CD14-positive monocyte (primary cell): ENCODE measurements around the gene SAFB2. TPM values are rescaled to one million over a fixed set of nuclear protein-coding genes. Genes with fewer than 3 reads are reported as not detected.

Experiments used
- DNase-seq, 3 donors: peaks; one replicate each; pipeline ENCODE4 v3.0.0-alpha.2; 2011 to 2022
- H2AFZ ChIP-seq: 2 replicates; pipeline ENCODE4 v1.6.0; 2012; ENCODE audit warnings: mild to moderate bottlenecking, low read depth, low read length, inconsistent platforms; ENCODE audit not compliant: insufficient read depth, poor library complexity, severe bottlenecking
- H3K27ac ChIP-seq, 2 donors: 1 replicate in 1 of 2; 2 replicates in 1 of 2; pipeline ENCODE4 v1.5.1; 2012 to 2013; ENCODE audit warnings: low read length in 2 of 2, control low read depth in 1 of 2, inconsistent platforms in 1 of 2, low read depth in 1 of 2, mild to moderate bottlenecking in 1 of 2
- H3K27me3 ChIP-seq, 2 donors: one replicate each; pipeline versions ENCODE4 v1.6.0 to v1.6.1; 2011 to 2013; ENCODE audit warnings: low read length in 2 of 2; ENCODE audit not compliant: control insufficient read depth in 2 of 2, insufficient read depth in 2 of 2
- H3K36me3 ChIP-seq, 2 donors: replicated peaks in 1 of 2; 1 replicate in 1 of 2; 2 replicates in 1 of 2; pipeline versions ENCODE4 v1.5.1 to v1.6.1; 2012 to 2013; ENCODE audit warnings: low read length in 2 of 2, control low read depth in 1 of 2, inconsistent platforms in 1 of 2, mild to moderate bottlenecking in 1 of 2; ENCODE audit not compliant: insufficient read depth in 2 of 2, control insufficient read depth in 1 of 2
- H3K4me1 ChIP-seq, 2 donors: 1 replicate in 1 of 2; 2 replicates in 1 of 2; pipeline versions ENCODE4 v1.5.1 to v1.6.1; 2012 to 2013; ENCODE audit warnings: low read length in 2 of 2, control low read depth in 1 of 2, inconsistent platforms in 1 of 2, mild to moderate bottlenecking in 1 of 2, moderate library complexity in 1 of 2; ENCODE audit not compliant: insufficient read depth in 2 of 2, control insufficient read depth in 1 of 2
- H3K4me2 ChIP-seq: replicated peaks from 2 replicates; pipeline ENCODE3; 2012; ENCODE audit warnings: low read length, moderate library complexity, mild to moderate bottlenecking; ENCODE audit not compliant: poor library complexity, severe bottlenecking; ENCODE audit errors: extremely low read depth
- H3K4me3 ChIP-seq, 3 experiments: fragments of 200-600 bp in 1 of 3; sonication (generic) in 1 of 3; replicated peaks in 1 of 3; 1 replicate in 2 of 3; 2 replicates in 1 of 3; pipeline ENCODE4 v1.5.1; 2011 to 2013; ENCODE audit warnings: low read length in 3 of 3, mild to moderate bottlenecking in 3 of 3, control low read depth in 2 of 3, low read depth in 2 of 3, inconsistent platforms in 1 of 3, moderate library complexity in 1 of 3
- H3K79me2 ChIP-seq: 2 replicates; pipeline ENCODE4 v1.6.0; 2012; ENCODE audit warnings: mild to moderate bottlenecking, control low read depth, inconsistent platforms, low read length, moderate library complexity; ENCODE audit not compliant: insufficient read depth
- H3K9ac ChIP-seq: 2 replicates; pipeline ENCODE4 v1.6.0; 2017; ENCODE audit warnings: low read length, mild to moderate bottlenecking; ENCODE audit not compliant: insufficient read depth, poor library complexity, severe bottlenecking
- H3K9me3 ChIP-seq, 2 donors: replicated peaks in 1 of 2; 1 replicate in 1 of 2; 2 replicates in 1 of 2; pipeline versions ENCODE4 v1.5.1 to v1.6.1; 2012 to 2013; ENCODE audit warnings: low read length in 2 of 2, control low read depth in 1 of 2; ENCODE audit not compliant: control insufficient read depth in 1 of 2, insufficient read depth in 1 of 2
- H4K20me1 ChIP-seq: 2 replicates; pipeline ENCODE4 v1.6.0; 2012; ENCODE audit warnings: mild to moderate bottlenecking, low read length, control low read depth, moderate library complexity; ENCODE audit not compliant: insufficient read depth
- H3K27ac Mint-ChIP-seq, 7 donors: one replicate each; pipeline ENCODE4 v1.8.0; 2020; ENCODE audit warnings: mild to moderate bottlenecking in 7 of 7, mixed read lengths in 7 of 7, moderate library complexity in 6 of 7, inconsistent platforms in 2 of 7
- H3K27me3 Mint-ChIP-seq, 3 donors: one replicate each; pipeline ENCODE4 v1.8.0; 2021 to 2022; ENCODE audit warnings: low read depth in 3 of 3, mild to moderate bottlenecking in 3 of 3, mixed read lengths in 3 of 3, moderate library complexity in 3 of 3, inconsistent platforms in 1 of 3
- H3K36me3 Mint-ChIP-seq, 2 donors: one replicate each; pipeline ENCODE4 v1.8.0; 2020; ENCODE audit warnings: mixed read lengths in 2 of 2, inconsistent platforms in 1 of 2, mild to moderate bottlenecking in 1 of 2
- H3K4me1 Mint-ChIP-seq: one replicate; pipeline ENCODE4 v1.8.0; 2020; ENCODE audit warnings: mild to moderate bottlenecking, mixed read lengths
- H3K4me3 Mint-ChIP-seq, 2 donors: one replicate each; pipeline ENCODE4 v1.8.0; 2020; ENCODE audit warnings: mild to moderate bottlenecking in 2 of 2, mixed read lengths in 2 of 2, moderate library complexity in 1 of 2
- H3K9me3 Mint-ChIP-seq, 7 donors: one replicate each; pipeline ENCODE4 v1.8.0; 2020 to 2022; ENCODE audit warnings: mixed read lengths in 7 of 7, mild to moderate bottlenecking in 6 of 7, moderate library complexity in 6 of 7, inconsistent platforms in 2 of 7
- CTCF ChIP-seq: fragments of 200-600 bp; IDR thresholded peaks from one replicate; pipeline ENCODE4 v1.8.0; 2022; ENCODE audit warnings: antibody characterized with exemption, mild to moderate bottlenecking
- WGBS: methylation state at CpG from one replicate; pipeline ENCODE4 v1.1.5; 2013; ENCODE audit warnings: missing lambda C conversion rate; ENCODE audit not compliant: insufficient coverage; 5-methylcytosine and 5-hydroxymethylcytosine counted together
- intact Hi-C, 2 donors: fragments of 100-400 bp; cut with micrococcal nuclease; formaldehyde crosslinking; loops; one replicate each; pipeline versions ENCODE4 v1.15.0 to v1.15.1; 2023
- polyA plus RNA-seq, 3 donors: library from polyadenylated mRNA; depleted of rRNA in 1 of 3; unstranded in 2 of 3; stranded (reverse) in 1 of 3; fragments of 300-500 nt in 2 of 3; fragments of >200 nt in 1 of 3; fragmentation: Illumina TruSeq in 2 of 3; gene quantifications; 1 replicate in 2 of 3; 2 replicates in 1 of 3; pipeline ENCODE4 v1.2.3, GENCODE V29; 2012 to 2021

Gene SAFB2
- polyA plus RNA-seq, 3 donors, result 7.5 to 53.4 (median 14.7) TPM

GRCh38 chr19:5593343-5594255 is 29.0 kb downstream of the SAFB2 start:
- Histone ChIP-seq H4K20me1 (peaks cover 94% of the 10 kb centered on the region), H3K4me3 (no peak overlapping the region), H3K9ac (no peak overlapping the region), H3K27me3 (no peaks in the 10 kb centered on the region), H3K9me3 (no peaks in the 10 kb centered on the region), H3K4me1 (no peaks in the 10 kb centered on the region), H3K27ac (no peak overlapping the region), H3K36me3 (peaks cover 97 to 100% of the 10 kb centered on the region in 2 donors), H3K79me2 (peaks cover 3% of the 10 kb centered on the region), H2AFZ (no peak overlapping the region), H3K4me2 (no peak overlapping the region)
- no peaks in the 10 kb centered on the region for H3K9me3 Mint-ChIP-seq
- peaks cover 89 to 99% of the 10 kb centered on the region in 2 donors for H3K36me3 Mint-ChIP-seq
- no peak for DNase-seq
- 95% methylated on average over 62 of the region's 67 CpGs for WGBS
- no peak for TF ChIP-seq CTCF
- H3K27ac Mint-ChIP-seq, result peak overlapping the region in 3 of 7 donors; percentile 12 to 38 (median 25)
- no peak overlapping the region for H3K4me3 Mint-ChIP-seq
- intact Hi-C loops, result no loop called here
- peaks cover 0 to 2% (median 1%) of the 10 kb centered on the region in 3 donors for H3K27me3 Mint-ChIP-seq
- H3K4me1 Mint-ChIP-seq, result no peaks in the 10 kb centered on the region

- intact Hi-C loops, result no loop called here
- Histone ChIP-seq H3K4me2 (no peak overlapping the region), H3K79me2 (peaks cover under 1% of the 10 kb centered on the region), H3K27me3 (no peaks in the 10 kb centered on the region), H3K4me3 (no peak overlapping the region), H3K27ac (no peak overlapping the region), H3K4me1 (no peaks in the 10 kb centered on the region), H4K20me1 (peaks cover 96% of the 10 kb centered on the region), H3K9me3 (no peaks in the 10 kb centered on the region), H3K36me3 (peaks cover 97 to 100% of the 10 kb centered on the region in 2 donors), H2AFZ (no peak overlapping the region), H3K9ac (no peak overlapping the region)
- Mint-ChIP-seq H3K27ac (peak overlapping the region in 2 of 7 donors; percentile 12 to 38), H3K4me3 (no peak overlapping the region), H3K4me1 (no peaks in the 10 kb centered on the region), H3K36me3 (peaks cover 89 to 99% of the 10 kb centered on the region in 2 donors), H3K9me3 (no peaks in the 10 kb centered on the region), H3K27me3 (peaks cover 0 to 2% (median 1%) of the 10 kb centered on the region in 3 donors)
- DNase-seq, result no peak
- no peak for TF ChIP-seq CTCF
- 98% methylated on average over 16 of the region's 24 CpGs for WGBS
Measured at GRCh38 chr19:5592531-5593342, 29.8 kb downstream of the SAFB2 start.
